ENCODE measurements around the gene PSMD1.
"Not testable (repeated sequence)": the region's sequence is repeated elsewhere in the genome, so short reads cannot be mapped to it uniquely, and the experiment has no call there.

Gene PSMD1

DNA sequence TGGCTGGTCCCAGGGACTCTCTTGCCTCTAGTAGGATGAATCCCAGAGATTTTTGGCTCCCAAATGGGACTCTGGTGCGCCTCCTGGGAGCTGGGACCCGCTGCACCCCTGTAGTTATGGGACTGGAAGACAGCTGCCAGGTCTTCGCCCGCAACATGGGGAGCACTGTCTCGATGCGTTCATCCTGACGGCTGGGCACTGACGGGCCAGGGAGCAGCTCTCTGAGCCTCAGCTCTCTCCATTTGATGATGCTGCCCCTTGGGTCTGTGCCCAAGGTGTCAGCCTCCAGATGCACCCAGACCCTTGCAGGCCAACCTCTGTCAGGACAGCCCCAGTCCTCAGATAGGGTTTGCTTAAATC, 132.5 kb downstream of the PSMD1 start:
- DNase-seq = no peak

DNA sequence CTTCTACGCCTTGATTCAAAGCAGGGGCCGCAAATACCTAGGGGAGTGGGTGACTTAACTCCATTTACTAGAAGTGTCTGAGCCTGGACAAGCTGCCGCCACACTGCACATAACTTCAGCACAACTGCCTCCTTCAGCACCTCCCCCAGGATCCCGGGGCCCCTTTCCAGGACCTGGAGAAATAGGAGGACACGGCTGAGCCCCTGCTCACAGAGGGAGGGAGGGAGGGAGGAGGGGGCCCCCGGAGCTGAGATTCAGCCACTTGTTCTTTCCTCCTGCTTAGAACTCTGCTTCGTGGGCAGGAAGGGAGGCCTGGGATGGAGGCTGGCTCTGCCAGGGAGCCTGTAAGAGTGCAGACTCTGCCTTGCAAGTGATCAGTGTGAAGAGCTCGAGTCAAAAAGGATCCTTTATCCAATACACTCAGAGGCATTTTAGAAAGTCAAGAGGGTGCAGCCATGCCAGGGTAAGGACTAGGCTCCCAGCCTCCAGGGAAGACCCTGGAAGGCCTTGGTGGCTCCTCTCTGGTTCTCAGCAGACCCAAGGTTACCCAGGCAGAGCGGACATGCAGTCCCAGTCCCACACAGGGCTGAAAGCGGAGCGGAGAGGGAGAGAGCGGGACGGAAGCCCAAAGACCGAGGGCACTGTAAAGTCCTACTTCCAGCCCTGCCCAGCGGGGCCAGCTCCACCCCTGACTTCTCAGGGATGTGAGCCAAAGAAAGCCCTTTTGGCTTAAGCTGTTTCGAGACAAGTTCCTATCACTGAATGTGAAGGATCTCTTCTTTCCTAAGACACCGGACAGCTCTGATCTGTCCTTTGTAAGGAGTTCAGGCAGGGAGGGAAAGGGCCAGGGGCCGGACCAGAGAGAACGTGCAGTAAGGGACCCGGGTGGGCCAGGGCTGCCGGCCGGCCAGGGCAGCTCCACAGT, 133.2 kb downstream of the PSMD1 start:
- no peak for DNase-seq

GRCh38 chr2:231190531-231191197, 134.0 kb downstream of the PSMD1 start:
- no peak for DNase-seq

- peak in 1 of 2 experiments; percentile 14 for DNase-seq
Observed at GRCh38 chr2:231191896-231192872, 135.5 kb downstream of the PSMD1 start.

- no peak for DNase-seq
Observed at GRCh38 chr2:231193216-231193615, 136.5 kb downstream of the PSMD1 start.

DNA sequence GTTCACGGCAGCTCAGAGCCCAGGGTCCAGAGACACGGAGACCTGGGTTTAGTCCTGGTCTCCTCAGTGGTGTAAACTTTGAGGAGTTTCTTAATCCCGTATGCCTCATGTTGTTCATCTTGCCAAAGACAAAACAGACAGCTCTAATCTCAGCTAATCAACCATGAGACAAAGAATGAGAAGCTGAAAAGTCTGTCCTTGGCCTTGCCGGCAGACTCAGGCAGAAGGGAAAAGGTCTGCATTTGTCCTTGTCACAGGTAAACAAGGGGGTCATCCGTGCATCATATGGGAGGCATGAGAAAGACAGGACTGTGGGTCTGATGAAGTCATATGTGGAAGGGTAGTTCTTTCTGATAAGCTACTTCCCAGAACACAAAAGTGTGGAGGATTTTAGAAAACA, 139.9 kb downstream of the PSMD1 start:
- no peak for DNase-seq

- not testable (repeated sequence) for DNase-seq
Observed at GRCh38 chr2:231197196-231197595, 140.5 kb downstream of the PSMD1 start.

GRCh38 chr2:231197706-231198290, 141.1 kb downstream of the PSMD1 start:
- no peak for DNase-seq

- DNase-seq = peak; percentile 60 to 78
Observed at GRCh38 chr2:231198291-231199173, 141.9 kb downstream of the PSMD1 start, which contains the start of gene ARMC9. Gene ARMC9 (plus strand): TSS chr2:231198631. CDS start chr2:231206239, 7,608 bp downstream.

- no peak for DNase-seq
Observed at GRCh38 chr2:231199219-231199618, 142.6 kb downstream of the PSMD1 start.

- DNase-seq = no peak
Observed at GRCh38 chr2:231200805-231201474, 144.3 kb downstream of the PSMD1 start.

GRCh38 chr2:231201475-231201814, 144.8 kb downstream of the PSMD1 start:
- DNase-seq = no peak

- DNase-seq = no peak
Observed at GRCh38 chr2:231203087-231203486, 146.4 kb downstream of the PSMD1 start.

GRCh38 chr2:231204146-231204545, 147.5 kb downstream of the PSMD1 start:
- DNase-seq = no peak

DNA sequence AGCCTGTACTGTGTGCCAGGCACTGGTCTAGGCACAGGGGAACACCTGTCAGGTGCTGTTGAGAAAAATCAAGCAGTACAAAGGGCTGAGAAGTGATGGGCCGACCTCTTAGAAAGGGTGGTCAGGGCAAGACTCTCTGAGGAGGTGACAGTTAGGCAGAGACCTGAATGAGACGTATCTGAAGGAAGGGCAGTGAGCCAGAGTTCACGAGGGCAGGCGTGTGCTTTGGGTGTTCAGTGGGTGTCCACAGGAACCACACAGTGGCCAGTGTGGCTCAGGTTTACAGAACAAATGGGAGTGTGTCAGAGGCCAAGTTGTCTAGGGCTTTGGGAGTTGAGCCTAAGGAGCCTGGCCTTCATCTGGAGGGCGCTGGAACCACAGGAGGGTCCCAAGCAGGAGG, 147.9 kb downstream of the PSMD1 start:
- DNase-seq = no peak

GRCh38 chr2:231207734-231208133, 151.1 kb downstream of the PSMD1 start:
- DNase-seq = no peak

DNA sequence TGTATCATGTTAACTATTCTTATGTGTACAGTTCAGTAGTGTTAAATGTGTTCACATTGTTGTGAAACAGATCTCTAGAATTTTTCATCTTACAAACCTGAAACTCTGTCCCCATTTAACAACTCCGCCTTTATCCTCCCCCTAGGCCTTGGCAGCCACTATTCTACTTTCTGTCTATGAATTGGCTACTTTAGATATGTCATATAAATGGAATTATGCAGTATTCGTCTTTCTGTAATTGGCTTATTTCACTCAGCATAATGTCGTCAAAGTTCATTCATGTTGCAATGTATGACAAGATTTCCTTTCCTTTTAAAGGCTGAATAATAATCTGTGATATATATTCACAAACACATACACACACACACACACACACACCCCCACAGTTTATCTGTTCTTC, 154.1 kb downstream of the PSMD1 start:
- no peak for DNase-seq

- no peak for DNase-seq
Observed at GRCh38 chr2:231211486-231211885, 154.8 kb downstream of the PSMD1 start.

DNA sequence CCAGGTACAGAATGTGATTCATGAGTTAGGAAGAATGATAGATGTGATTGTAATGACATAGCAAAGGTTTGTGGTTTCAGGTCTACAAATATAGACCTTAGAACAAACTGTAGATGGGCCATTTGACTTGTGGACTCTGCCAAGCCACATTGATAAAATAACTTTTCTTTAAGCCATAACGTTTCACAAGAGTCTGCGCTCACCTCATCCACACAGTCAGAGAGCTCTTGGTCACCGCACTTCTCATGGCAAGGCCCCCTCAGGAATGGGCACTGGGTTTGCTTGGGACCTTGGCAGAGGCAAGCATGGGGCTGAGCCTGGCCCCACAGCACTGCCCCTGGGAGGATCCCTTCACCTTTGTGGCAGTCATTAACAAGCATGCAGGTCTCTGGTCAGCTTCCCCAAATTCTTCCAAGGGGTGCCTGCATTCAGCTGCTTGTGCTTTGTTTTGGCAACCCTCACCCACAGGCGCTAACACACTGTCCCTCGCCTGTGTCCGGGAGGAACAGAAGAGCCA, 155.7 kb downstream of the PSMD1 start:
- no peak for DNase-seq

DNA sequence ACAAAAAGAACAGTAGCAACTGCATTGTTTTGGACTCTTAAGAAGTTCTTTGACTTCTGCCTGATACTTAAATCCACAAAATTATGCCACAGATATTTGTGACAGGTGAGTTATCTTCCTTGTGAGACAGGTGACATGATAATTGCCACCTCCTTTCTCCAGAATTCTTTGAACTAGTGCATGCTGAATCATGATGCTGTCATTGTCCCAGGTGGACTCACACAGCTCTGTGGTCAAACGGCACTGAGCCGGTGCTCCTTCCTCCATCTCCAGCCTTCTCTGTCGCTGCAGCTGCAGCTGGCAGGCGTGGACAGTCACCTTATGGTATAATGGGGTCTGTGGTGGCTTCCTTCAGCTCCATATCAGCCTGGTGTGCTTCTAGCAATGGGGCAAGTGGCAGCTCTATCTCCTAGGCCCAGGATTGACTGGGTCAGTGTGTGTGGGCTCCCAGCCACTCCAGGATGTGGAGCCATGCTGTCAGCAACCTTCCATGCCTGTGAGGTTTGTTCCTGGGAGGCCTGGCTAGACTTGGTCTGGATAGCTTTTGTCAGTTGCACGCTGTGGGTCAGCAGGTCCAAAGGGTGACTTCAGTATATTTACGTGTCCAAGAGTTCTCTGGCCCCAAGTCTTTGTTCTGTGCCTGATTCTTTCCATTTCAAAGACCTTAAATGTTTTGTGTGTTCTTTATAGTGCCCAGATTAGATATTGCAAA, 157.4 kb downstream of the PSMD1 start:
- no peak for DNase-seq

All from NCI-H1930 (cell line).